Ectodermal cell (in vitro differentiated cells): ENCODE data around the gene DUSP15.

ENCODE experiments used
- H3K27ac ChIP-seq: 2 replicates; pipeline ENCODE4 v1.7.0; 2013; ENCODE audit warnings: mild to moderate bottlenecking, low read depth, low read length; ENCODE audit not compliant: insufficient read depth, poor library complexity, severe bottlenecking
- H3K27me3 ChIP-seq: 2 replicates; pipeline ENCODE4 v1.7.0; 2013; ENCODE audit warnings: mild to moderate bottlenecking, low read length; ENCODE audit not compliant: insufficient read depth, control insufficient read depth, poor library complexity, severe bottlenecking
- H3K36me3 ChIP-seq: one replicate; pipeline ENCODE4 v1.7.0; 2013; ENCODE audit warnings: low read length; ENCODE audit not compliant: control insufficient read depth, insufficient read depth
- H3K4me1 ChIP-seq: one replicate; pipeline ENCODE4 v1.7.0; 2013; ENCODE audit warnings: low read length; ENCODE audit not compliant: control insufficient read depth, insufficient read depth
- H3K4me3 ChIP-seq: 2 replicates; pipeline ENCODE4 v1.7.0; 2013; ENCODE audit warnings: low read depth, low read length, control low read depth; ENCODE audit not compliant: insufficient read depth
- H3K9me3 ChIP-seq: 2 replicates; pipeline ENCODE4 v1.7.0; 2013; ENCODE audit warnings: mild to moderate bottlenecking, low read length, moderate library complexity; ENCODE audit not compliant: control insufficient read depth
- WGBS, 2 experiments: methylation state at CpG; one replicate each; pipeline ENCODE4 v1.1.7; 2013; ENCODE audit warnings: missing lambda C conversion rate in 2 of 2; 5-methylcytosine and 5-hydroxymethylcytosine counted together

Gene DUSP15

DNA sequence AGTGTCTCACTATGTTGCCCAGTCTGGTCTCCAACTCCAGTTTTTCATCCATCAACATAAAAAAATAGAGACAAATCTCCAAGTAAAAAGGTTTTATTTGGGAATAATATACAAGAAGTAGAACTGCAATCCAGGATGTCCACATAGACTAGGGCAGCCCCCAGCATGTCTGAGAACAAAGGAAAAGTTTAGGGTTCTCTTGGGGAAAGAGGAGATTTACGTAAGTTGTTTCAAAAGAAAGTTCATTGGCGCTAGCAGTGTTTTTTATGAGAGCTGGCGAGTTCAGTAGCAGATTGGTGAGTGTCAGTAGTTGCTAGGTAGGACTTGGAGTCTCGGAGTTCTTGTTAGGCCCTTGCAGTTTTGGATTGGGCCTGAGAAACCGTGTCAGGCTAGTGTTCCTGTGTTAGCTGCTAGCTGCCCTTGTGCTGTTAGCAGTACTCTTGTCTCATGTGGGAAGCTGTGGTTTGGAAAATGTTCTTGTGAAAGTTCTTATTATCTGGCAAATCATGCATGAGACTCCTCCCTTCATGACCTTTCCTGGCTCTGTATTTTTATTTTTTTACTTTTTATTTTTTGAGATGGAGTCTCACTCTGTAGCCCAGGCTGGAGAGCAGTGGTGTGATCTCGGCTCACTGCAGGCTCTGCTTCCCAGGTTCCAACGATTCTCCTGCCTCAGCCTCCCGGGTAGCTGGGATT, 24.8 kb upstream of the DUSP15 start:
- no peaks in the 10 kb centered on the region for H3K4me1 ChIP-seq
- 81 to 83% methylated on average over 8 of the region's 8 CpGs for WGBS, 2 experiments
- H3K27me3 ChIP-seq = no peaks in the 10 kb centered on the region
- no peak overlapping the region for H3K4me3 ChIP-seq
- no peaks in the 10 kb centered on the region for H3K9me3 ChIP-seq
- no peak overlapping the region for H3K27ac ChIP-seq
- no peaks in the 10 kb centered on the region for H3K36me3 ChIP-seq

DNA sequence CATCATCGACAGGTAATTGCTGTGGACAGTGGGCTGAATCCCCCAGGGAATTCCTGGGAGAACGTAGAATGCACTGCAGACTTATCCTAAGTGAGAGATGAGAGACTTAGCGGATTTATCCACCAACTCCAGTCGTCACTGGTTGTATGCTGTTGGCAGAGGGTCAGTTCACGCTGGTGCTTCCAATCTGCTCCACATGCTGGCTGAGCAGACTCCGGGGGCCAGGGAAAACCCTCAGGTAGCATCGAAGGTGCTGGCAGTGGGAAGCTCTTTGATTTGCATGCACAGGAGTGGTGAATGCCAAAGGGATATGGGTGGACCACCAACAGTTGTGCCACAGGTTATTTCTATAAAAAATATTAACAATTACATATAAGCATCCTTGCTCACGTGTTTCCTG, 20.3 kb upstream of the DUSP15 start:
- no peaks in the 10 kb centered on the region for H3K27me3 ChIP-seq
- H3K36me3 ChIP-seq = no peaks in the 10 kb centered on the region
- H3K4me1 ChIP-seq = no peaks in the 10 kb centered on the region
- WGBS, 2 experiments = 83% methylated on average over 8 of the region's 8 CpGs
- no peak overlapping the region for H3K27ac ChIP-seq
- H3K9me3 ChIP-seq = no peaks in the 10 kb centered on the region
- no peak overlapping the region for H3K4me3 ChIP-seq

DNA sequence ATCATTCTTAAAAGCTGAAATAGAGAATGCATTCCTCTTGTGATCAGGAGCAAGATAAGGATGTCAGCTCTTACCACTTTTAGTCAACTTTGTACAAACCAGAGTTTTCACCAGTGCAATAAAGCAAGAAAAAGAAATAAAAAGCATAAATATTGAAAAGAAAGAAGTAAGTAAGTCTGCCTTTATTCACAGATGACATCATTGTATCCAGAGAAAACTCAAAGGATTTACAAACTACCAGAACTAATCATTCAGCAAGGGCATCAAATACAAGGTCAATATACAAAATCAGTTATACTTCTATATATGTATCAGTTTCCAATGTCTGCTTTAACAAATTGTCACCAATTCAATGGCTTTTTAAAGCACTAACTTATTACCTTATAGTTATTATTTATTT, 13.5 kb upstream of the DUSP15 start:
- Histone ChIP-seq H3K36me3 (no peaks in the 10 kb centered on the region), H3K9me3 (no peaks in the 10 kb centered on the region), H3K27me3 (no peaks in the 10 kb centered on the region), H3K27ac (no peak overlapping the region), H3K4me3 (no peak overlapping the region), H3K4me1 (no peaks in the 10 kb centered on the region)

DNA sequence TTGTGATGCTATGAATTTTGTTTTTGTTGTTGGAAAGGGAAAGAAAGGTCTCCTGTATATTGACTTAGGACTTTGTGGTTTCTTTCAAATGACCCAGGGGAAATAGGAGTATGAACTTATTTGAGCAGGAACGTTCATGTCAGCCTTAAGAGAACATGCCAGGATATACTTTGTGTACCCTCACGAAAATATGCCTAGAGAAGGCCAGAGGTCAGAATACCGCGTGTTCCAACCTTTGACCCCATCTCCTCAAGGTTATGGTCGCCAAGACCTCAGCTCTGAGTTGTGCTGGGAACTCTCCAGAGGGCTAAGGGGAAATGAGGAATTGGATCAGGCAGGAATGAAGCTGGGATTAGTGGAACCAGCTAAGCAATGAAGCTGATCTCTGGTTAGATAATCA, 11.6 kb upstream of the DUSP15 start:
- Histone ChIP-seq H3K27ac (no peak overlapping the region), H3K36me3 (no peaks in the 10 kb centered on the region)
- 84% methylated on average over 5 of the region's 5 CpGs for WGBS, 2 experiments

DNA sequence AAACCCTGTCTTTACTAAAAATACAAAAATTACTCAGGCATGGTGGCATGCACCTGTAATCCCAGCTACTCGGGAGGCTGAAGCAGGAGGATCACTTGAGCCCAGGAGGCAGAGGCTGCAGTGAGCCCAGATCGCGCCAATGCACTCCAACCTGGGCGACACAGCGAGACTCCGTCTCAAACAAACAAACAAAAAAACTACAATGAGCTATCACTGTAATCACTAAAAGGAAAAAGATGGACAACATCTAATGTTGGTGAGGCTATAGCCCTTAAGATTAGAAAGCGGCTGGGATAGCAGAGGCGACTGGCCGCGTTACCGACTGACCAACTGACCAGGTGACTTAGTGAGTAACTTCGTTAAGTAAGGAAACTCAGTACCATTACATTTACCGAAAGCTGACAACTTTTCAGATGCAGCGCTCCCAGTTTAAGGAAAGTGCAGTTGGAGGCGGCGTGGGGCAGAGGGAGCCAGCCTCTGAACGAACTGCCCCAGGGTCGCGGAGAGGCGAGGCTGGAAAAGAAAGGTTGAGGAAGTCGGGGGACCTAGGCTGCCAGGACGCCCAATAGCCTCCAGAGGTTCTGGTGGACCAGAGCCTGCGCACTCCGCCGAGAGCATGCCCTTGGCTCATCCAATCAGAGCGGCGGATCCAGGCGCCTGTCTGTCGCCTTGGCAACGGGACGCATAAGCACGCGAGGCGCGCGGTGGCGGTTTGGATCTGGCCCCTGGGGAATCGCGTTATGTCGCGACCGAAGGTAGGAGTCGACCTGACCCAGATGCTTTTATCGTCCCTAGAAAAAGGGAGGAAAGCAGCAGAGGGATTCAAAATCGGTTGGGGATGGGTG, 9.0 kb upstream of the DUSP15 start:
- Histone ChIP-seq H3K27ac (peak overlapping the region; percentile 54), H3K36me3 (no peaks in the 10 kb centered on the region), H3K4me1 (no peaks in the 10 kb centered on the region), H3K27me3 (no peaks in the 10 kb centered on the region), H3K9me3 (no peaks in the 10 kb centered on the region), H3K4me3 (peak overlapping the region; percentile 64)
- WGBS, 2 experiments = 6 to 9% methylated on average over 45 of the region's 45 CpGs

More for the DNA sequence above, 11.6 kb upstream of the DUSP15 start:
- Histone ChIP-seq H3K4me3 (no peak overlapping the region), H3K9me3 (no peaks in the 10 kb centered on the region), H3K27me3 (no peaks in the 10 kb centered on the region), H3K4me1 (no peaks in the 10 kb centered on the region)

DNA sequence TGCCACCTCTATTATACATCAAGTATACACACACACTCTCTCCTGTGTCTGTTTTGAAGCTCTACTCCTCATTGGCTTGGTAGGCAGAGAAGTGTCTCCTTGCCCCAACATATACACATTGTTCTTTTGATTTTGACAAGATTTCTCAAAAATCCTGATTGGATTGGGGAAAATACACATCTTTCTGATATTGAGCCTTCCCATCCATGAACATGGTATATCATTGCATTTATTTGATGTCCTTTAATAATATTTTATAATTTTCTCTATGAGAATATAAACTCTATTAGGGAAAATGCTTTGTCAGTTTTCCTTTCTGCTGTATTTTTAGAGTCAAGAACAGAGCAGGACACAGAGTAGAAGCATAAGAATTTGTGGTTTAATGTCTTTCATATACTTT, 7.4 kb upstream of the DUSP15 start:
- Histone ChIP-seq H3K36me3 (no peaks in the 10 kb centered on the region), H3K27me3 (no peaks in the 10 kb centered on the region), H3K4me3 (no peak overlapping the region), H3K27ac (no peak overlapping the region), H3K9me3 (no peaks in the 10 kb centered on the region), H3K4me1 (no peaks in the 10 kb centered on the region)

DNA sequence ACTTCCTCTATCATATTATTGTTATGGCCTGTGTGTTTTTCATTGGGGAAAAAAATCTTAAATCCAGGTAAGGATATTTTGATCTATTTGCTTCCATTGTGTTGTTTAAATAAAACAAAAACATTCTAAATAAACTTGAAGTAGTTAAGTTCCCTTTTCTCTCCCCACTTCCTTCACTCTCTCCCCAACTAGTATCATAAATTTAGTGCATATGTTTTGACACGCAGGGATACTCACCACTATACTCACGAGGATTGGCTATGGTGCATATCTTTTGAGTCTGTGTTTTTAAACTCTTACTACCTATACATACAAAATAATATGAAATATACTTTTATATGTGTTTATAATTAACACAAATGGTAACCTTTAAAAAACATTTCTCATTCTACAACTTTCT, 5.3 kb upstream of the DUSP15 start:
- Histone ChIP-seq H3K36me3 (no peaks in the 10 kb centered on the region), H3K4me3 (no peak overlapping the region), H3K4me1 (no peaks in the 10 kb centered on the region), H3K27me3 (peaks cover 9% of the 10 kb centered on the region), H3K9me3 (no peaks in the 10 kb centered on the region), H3K27ac (no peak overlapping the region)
- 100% methylated on average over 1 of the region's 2 CpGs; no CpG with 5 or more reads in 1 of the 2 experiments for WGBS, 2 experiments

DNA sequence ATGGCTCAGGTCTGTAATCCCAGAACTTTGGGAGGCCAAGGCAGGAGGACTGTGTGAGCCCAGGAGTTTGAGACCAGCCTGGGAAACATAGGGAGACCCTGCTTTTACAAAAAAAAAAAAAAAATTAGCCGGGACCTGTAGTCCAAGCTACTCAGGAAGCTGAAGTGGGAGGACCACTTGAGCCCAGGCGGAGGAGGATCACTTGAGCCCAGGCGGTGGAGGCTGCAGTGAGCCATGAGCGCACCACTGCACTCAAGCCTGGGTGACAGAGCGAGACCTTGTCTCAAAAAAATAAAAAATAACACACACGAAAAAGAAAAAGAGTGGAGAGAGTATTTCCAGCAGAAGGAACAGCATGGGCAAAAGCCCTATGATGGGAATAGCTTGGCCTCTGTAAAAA, 2.1 kb upstream of the DUSP15 start:
- Histone ChIP-seq H3K36me3 (no peaks in the 10 kb centered on the region), H3K27ac (no peak overlapping the region), H3K4me1 (peaks cover 7% of the 10 kb centered on the region), H3K9me3 (no peaks in the 10 kb centered on the region), H3K27me3 (peaks cover 32% of the 10 kb centered on the region), H3K4me3 (no peak overlapping the region)
- 89 to 91% methylated on average over 5 to 6 of the region's 6 CpGs for WGBS, 2 experiments

DNA sequence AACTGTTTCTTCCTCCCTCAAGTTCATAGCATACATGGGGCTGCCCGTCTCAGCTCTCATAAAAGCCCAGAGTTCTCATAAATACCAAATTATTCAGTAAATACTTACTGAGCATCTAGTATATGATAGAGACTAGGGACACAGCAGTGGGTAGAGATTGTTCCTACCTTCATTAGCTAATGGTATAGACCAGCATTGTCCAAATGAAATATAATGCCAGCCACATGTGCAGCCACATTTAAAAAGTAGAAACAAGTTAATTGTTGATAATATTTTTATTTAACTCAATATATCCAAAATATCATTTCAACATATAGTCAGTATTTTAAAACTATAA, 1.3 kb upstream of the DUSP15 start:
- Histone ChIP-seq H3K9me3 (no peaks in the 10 kb centered on the region), H3K27me3 (peaks cover 32% of the 10 kb centered on the region), H3K27ac (no peak overlapping the region), H3K36me3 (no peaks in the 10 kb centered on the region), H3K4me3 (no peak overlapping the region), H3K4me1 (peaks cover 7% of the 10 kb centered on the region)
- 100% methylated on average over 1 of the region's 1 CpG for WGBS, 2 experiments

DNA sequence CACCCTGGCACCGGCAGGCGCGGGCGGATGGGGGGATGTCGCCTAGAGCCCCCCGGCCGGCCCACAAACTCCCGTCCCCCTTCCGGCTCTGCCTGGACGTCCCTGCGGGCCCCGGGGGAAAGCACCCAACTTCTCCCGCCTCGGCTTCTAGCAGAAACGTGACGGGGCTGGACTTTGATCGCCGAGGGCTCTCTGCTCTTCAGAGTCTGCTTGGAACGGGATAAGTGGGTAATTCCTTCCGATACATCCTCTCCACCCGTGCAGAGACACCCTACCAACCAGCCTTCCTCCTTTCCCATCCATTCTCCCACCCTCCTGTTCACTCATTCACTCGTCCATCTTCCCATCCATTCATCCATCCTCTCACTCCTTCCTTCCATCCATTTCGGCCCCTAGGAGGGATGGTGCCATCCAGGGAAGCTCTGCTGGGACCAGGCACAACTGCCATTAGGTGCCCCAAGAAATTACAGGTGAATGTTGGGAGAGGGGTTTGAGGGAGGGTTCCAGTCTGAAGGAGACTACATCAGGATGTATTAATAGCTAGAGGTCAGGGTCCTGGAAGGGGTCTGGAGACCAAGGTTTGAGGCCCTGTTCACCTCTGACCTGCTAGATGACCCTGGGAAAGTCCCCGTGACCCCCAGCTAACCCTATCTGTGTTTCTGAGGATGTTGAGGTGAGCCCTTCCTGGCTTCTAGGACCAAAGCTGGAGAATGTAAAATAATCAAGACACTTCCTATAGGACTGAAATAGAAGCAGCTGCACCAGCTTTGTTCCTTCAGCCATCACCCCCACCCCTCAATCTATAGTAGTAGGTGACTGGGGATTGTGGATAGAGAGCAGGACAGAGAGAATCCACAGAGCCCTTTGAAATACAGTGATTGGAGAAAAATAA, 645 bp upstream of the DUSP15 start:
- peaks cover 7% of the 10 kb centered on the region for H3K4me1 ChIP-seq
- no peaks in the 10 kb centered on the region for H3K36me3 ChIP-seq
- no peaks in the 10 kb centered on the region for H3K9me3 ChIP-seq
- WGBS, 2 experiments = 14% methylated on average over 24 of the region's 24 CpGs
- H3K27me3 ChIP-seq = peaks cover 32% of the 10 kb centered on the region
- H3K27ac ChIP-seq = no peak overlapping the region
- H3K4me3 ChIP-seq = peak overlapping the region; percentile 59
